Brain microvascular endothelial cell (primary cell): ENCODE results near the gene OGDH.

Source experiments
- DNase-seq: peaks from one replicate; pipeline ENCODE4 v3.0.0-alpha.2; 2020
- H3K27ac ChIP-seq: fragments of 250-450 bp; sonication (Bioruptor Pico); 2 replicates; pipeline ENCODE4 v1.5.1; 2020; ENCODE audit warnings: mild to moderate bottlenecking, moderate library complexity
- H3K27me3 ChIP-seq: fragments of 250-450 bp; sonication (Bioruptor Pico); replicated peaks from 2 replicates; pipeline ENCODE4 v1.5.1; 2020; ENCODE audit warnings: mild to moderate bottlenecking
- H3K36me3 ChIP-seq: fragments of 250-450 bp; sonication (Bioruptor Pico); replicated peaks from 2 replicates; pipeline ENCODE4 v1.5.1; 2020; ENCODE audit warnings: mild to moderate bottlenecking
- H3K4me3 ChIP-seq: 2 replicates; pipeline ENCODE4 v1.5.1; 2011; ENCODE audit warnings: low read depth, mild to moderate bottlenecking, control low read depth, low read length, moderate library complexity
- CTCF ChIP-seq: IDR thresholded peaks from 2 replicates; pipeline ENCODE4 v1.5.1; 2011; ENCODE audit warnings: low read depth, mild to moderate bottlenecking, moderate library complexity, low read length, control low read depth, inconsistent platforms; ENCODE audit errors: missing control alignments
- in situ Hi-C: cut with HindIII; loops from 2 replicates; pipeline ENCODE4 v1.10.0; 2017; ENCODE audit warnings: low sequenced_read_pairs, low pct_ligation_motif_present

The OGDH gene

GRCh38 chr7:44750424-44750823 lies 144.0 kb downstream of the OGDH start:
- DNase-seq: no peak
- Histone ChIP-seq H3K27ac (no peak overlapping the region), H3K4me3 (no peak overlapping the region), H3K27me3 (no peaks in the 10 kb centered on the region), H3K36me3 (no peaks in the 10 kb centered on the region)
- in situ Hi-C loops: no loop called here
- TF ChIP-seq CTCF: no peak

- in situ Hi-C loops: no loop called here
- TF ChIP-seq CTCF: no peak
- peak; percentile 8 for DNase-seq
- H3K4me3 ChIP-seq: no peak overlapping the region
- no peaks in the 10 kb centered on the region for H3K36me3 ChIP-seq
- no peaks in the 10 kb centered on the region for H3K27me3 ChIP-seq
- no peak overlapping the region for H3K27ac ChIP-seq
These were observed 144.6 kb downstream of the OGDH start for GRCh38 chr7:44750921-44751571.

- in situ Hi-C loops: no loop called here
- no peak for TF ChIP-seq CTCF
- no peak for DNase-seq
- no peak overlapping the region for H3K27ac ChIP-seq
- H3K4me3 ChIP-seq: no peak overlapping the region
- no peaks in the 10 kb centered on the region for H3K27me3 ChIP-seq
- peaks cover 10% of the 10 kb centered on the region for H3K36me3 ChIP-seq
These were observed 146.4 kb downstream of the OGDH start for GRCh38 chr7:44752822-44753221.

GRCh38 chr7:44754802-44755697 lies 148.6 kb downstream of the OGDH start:
- H3K4me3 ChIP-seq: no peak overlapping the region
- in situ Hi-C loops: no loop called here
- H3K27me3 ChIP-seq: no peaks in the 10 kb centered on the region
- no peak for TF ChIP-seq CTCF
- no peak overlapping the region for H3K27ac ChIP-seq
- peaks cover 22% of the 10 kb centered on the region for H3K36me3 ChIP-seq
- no peak for DNase-seq

- DNase-seq: no peak
- H3K36me3 ChIP-seq: peaks cover 28% of the 10 kb centered on the region
- H3K27me3 ChIP-seq: no peaks in the 10 kb centered on the region
- in situ Hi-C loops: no loop called here
- no peak overlapping the region for H3K27ac ChIP-seq
- no peak overlapping the region for H3K4me3 ChIP-seq
- no peak for TF ChIP-seq CTCF
These were observed 149.5 kb downstream of the OGDH start for GRCh38 chr7:44755698-44756627.
